Neuronal stem cell (in vitro differentiated cells): Measurements from ENCODE around the gene S100G.

ENCODE experiments used
- DNase-seq: peaks from one replicate; pipeline ENCODE4 v3.0.0-alpha.2; 2013; ENCODE audit warnings: low spot score
- H2AFZ ChIP-seq: one replicate; pipeline ENCODE4 v1.6.1; 2013; ENCODE audit warnings: mild to moderate bottlenecking, low read length, inconsistent platforms
- H2AK5ac ChIP-seq: 2 replicates; pipeline ENCODE4 v1.6.1; 2013; ENCODE audit warnings: low read depth, mild to moderate bottlenecking, inconsistent platforms, low read length, moderate library complexity, mixed read lengths
- H2BK120ac ChIP-seq: 2 replicates; pipeline ENCODE4 v1.6.1; 2013; ENCODE audit warnings: low read depth, mild to moderate bottlenecking, inconsistent platforms, low read length, moderate library complexity, mixed read lengths
- H2BK12ac ChIP-seq: one replicate; pipeline ENCODE4 v1.6.1; 2013; ENCODE audit warnings: low read length, inconsistent platforms
- H2BK15ac ChIP-seq: 2 replicates; pipeline ENCODE4 v1.6.1; 2013; ENCODE audit warnings: mild to moderate bottlenecking, low read length, inconsistent platforms, mixed read lengths
- H2BK5ac ChIP-seq: one replicate; pipeline ENCODE4 v1.6.1; 2013; ENCODE audit warnings: inconsistent platforms, mild to moderate bottlenecking, low read length, moderate library complexity
- H3K14ac ChIP-seq: one replicate; pipeline ENCODE4 v1.6.1; 2013; ENCODE audit warnings: low read length, inconsistent platforms
- H3K18ac ChIP-seq: 2 replicates; pipeline ENCODE4 v1.6.1; 2013; ENCODE audit warnings: low read length, inconsistent platforms
- H3K23ac ChIP-seq: 2 replicates; pipeline ENCODE4 v1.6.1; 2013; ENCODE audit warnings: low read depth, mild to moderate bottlenecking, mixed read lengths, low read length, inconsistent platforms; ENCODE audit not compliant: poor library complexity
- H3K27ac ChIP-seq: replicated peaks from 3 replicates; pipeline ENCODE4 v1.5.1; 2013; ENCODE audit warnings: low read length, inconsistent platforms
- H3K27me3 ChIP-seq, 3 experiments: 2 replicates each; pipeline ENCODE4 v1.6.1; 2013; ENCODE audit warnings: low read length in 3 of 3, mild to moderate bottlenecking in 2 of 3, inconsistent platforms in 1 of 3, low read depth in 1 of 3, mixed read lengths in 1 of 3, moderate library complexity in 1 of 3; ENCODE audit not compliant: control insufficient read depth in 3 of 3, insufficient read depth in 3 of 3
- H3K36me3 ChIP-seq, 2 donors: replicated peaks in 1 of 2; 2 replicates each; pipeline ENCODE4 v1.6.1; 2013; ENCODE audit warnings: low read length in 2 of 2; ENCODE audit not compliant: control insufficient read depth in 2 of 2, insufficient read depth in 2 of 2
- H3K4ac ChIP-seq: 2 replicates; pipeline ENCODE4 v1.6.1; 2013; ENCODE audit warnings: inconsistent platforms, mild to moderate bottlenecking, low read length, moderate library complexity
- H3K4me1 ChIP-seq, 2 donors: 1 replicate in 1 of 2; 2 replicates in 1 of 2; pipeline ENCODE4 v1.6.1; 2013; ENCODE audit warnings: low read length in 2 of 2, low read depth in 1 of 2; ENCODE audit not compliant: control insufficient read depth in 2 of 2, insufficient read depth in 1 of 2
- H3K4me2 ChIP-seq: one replicate; pipeline ENCODE4 v1.6.1; 2013; ENCODE audit warnings: mild to moderate bottlenecking, low read length, inconsistent platforms; ENCODE audit not compliant: insufficient read depth, poor library complexity, severe bottlenecking
- H3K4me3 ChIP-seq, 2 donors: 2 replicates each; pipeline ENCODE4 v1.5.1; 2013; ENCODE audit warnings: low read length in 2 of 2, mild to moderate bottlenecking in 2 of 2, inconsistent platforms in 1 of 2, moderate library complexity in 1 of 2
- H3K79me1 ChIP-seq: one replicate; pipeline ENCODE4 v1.6.1; 2013; ENCODE audit warnings: low read depth, mild to moderate bottlenecking, inconsistent platforms, low read length, moderate library complexity
- H3K9ac ChIP-seq: one replicate; pipeline ENCODE4 v1.6.1; 2013; ENCODE audit warnings: mild to moderate bottlenecking, low read depth, low read length, inconsistent platforms; ENCODE audit not compliant: poor library complexity
- H3K9me3 ChIP-seq, 2 donors: replicated peaks in 1 of 2; 2 replicates each; pipeline versions ENCODE3 to v1.6.1; 2013; ENCODE audit warnings: low read length in 2 of 2, mild to moderate bottlenecking in 2 of 2, inconsistent platforms in 1 of 2, low read depth in 1 of 2, mixed read lengths in 1 of 2, moderate library complexity in 1 of 2; ENCODE audit not compliant: control insufficient read depth in 2 of 2, insufficient read depth in 1 of 2
- H4K8ac ChIP-seq: one replicate; pipeline ENCODE4 v1.6.1; 2013; ENCODE audit warnings: low read depth, mild to moderate bottlenecking, inconsistent platforms, low read length, moderate library complexity
- H4K91ac ChIP-seq: one replicate; pipeline ENCODE4 v1.6.1; 2013; ENCODE audit warnings: low read length, low read depth, mild to moderate bottlenecking, inconsistent platforms; ENCODE audit not compliant: poor library complexity
- WGBS, 2 donors: extraction: QIAGEN DNeasy Blood & Tissue Kit; methylation state at CpG; one replicate each; pipeline ENCODE4 v1.1.7; 2013; ENCODE audit warnings: missing lambda C conversion rate in 2 of 2, mixed read lengths in 1 of 2; ENCODE audit not compliant: insufficient read length in 2 of 2, insufficient replicate concordance in 1 of 2; ENCODE audit errors: extremely low coverage in 2 of 2; 5-methylcytosine and 5-hydroxymethylcytosine counted together

The S100G gene

GRCh38 chrX:16640823-16641222 is 9.1 kb upstream of the S100G start:
- Histone ChIP-seq H4K91ac (no peak overlapping the region), H3K4me3 (no peak overlapping the region), H4K8ac (no peak overlapping the region), H3K14ac (no peak overlapping the region), H3K23ac (no peak overlapping the region), H2BK120ac (no peak overlapping the region), H2AFZ (no peak overlapping the region), H3K18ac (no peak overlapping the region), H2BK15ac (no peak overlapping the region), H3K79me1 (no peaks in the 10 kb centered on the region), H2BK12ac (no peak overlapping the region), H3K4ac (no peak overlapping the region), H3K27ac (no peak overlapping the region), H3K9me3 (no peaks in the 10 kb centered on the region), H2AK5ac (no peak overlapping the region), H3K4me1 (no peaks in the 10 kb centered on the region), H3K36me3 (peaks cover 0 to 35% of the 10 kb centered on the region in 2 donors), H3K4me2 (no peak overlapping the region), H3K9ac (no peak overlapping the region), H3K27me3 (no peaks in the 10 kb centered on the region), H2BK5ac (no peak overlapping the region)
- whole genome bisulfite sequencing, 2 donors = no CpG with 5 or more reads among the region's 4 CpGs
- no peak for DNase-seq

DNA sequence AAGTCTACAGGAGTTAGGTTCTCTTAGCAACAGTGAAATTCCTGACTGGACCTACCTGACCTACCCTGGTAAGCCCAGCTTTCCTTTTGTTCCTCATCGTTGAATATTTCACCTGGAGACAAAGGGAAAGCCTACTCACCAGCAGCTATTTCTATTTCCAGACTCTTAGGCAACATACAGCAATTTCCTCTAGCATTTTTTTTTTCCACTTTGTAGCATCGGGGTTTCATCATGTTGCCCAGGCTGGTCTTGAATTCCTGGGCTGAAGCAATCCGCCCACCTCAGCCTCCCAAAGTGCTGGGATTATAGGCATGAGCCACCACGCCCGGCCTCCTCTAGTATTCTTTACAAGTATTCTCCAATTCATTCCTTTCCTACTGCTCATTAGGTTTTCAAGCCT is 6.8 kb upstream of the S100G start:
- Histone ChIP-seq H2AK5ac (no peak overlapping the region), H2BK12ac (no peak overlapping the region), H4K91ac (no peak overlapping the region), H3K4me3 (no peak overlapping the region), H2BK120ac (no peak overlapping the region), H3K4ac (no peak overlapping the region), H3K18ac (no peak overlapping the region), H3K27me3 (no peaks in the 10 kb centered on the region), H2AFZ (no peak overlapping the region), H3K14ac (no peak overlapping the region), H4K8ac (no peak overlapping the region), H2BK15ac (no peak overlapping the region), H3K9ac (no peak overlapping the region), H3K9me3 (peaks cover 0 to 1% of the 10 kb centered on the region in 2 donors), H3K4me2 (no peak overlapping the region), H3K36me3 (peaks cover 3 to 26% of the 10 kb centered on the region in 2 donors), H3K23ac (no peak overlapping the region), H3K79me1 (no peaks in the 10 kb centered on the region), H3K4me1 (no peaks in the 10 kb centered on the region), H3K27ac (no peak overlapping the region), H2BK5ac (no peak overlapping the region)
- no CpG with 5 or more reads among the region's 5 CpGs for WGBS, 2 donors
- DNase-seq = no peak

GRCh38 chrX:16646366-16647138 is 3.4 kb upstream of the S100G start:
- no peak overlapping the region for H3K14ac ChIP-seq
- no peaks in the 10 kb centered on the region for H3K4me1 ChIP-seq
- no peak overlapping the region for H3K9ac ChIP-seq
- H2AK5ac ChIP-seq = no peak overlapping the region
- H3K9me3 ChIP-seq = peaks cover 0 to 1% of the 10 kb centered on the region in 2 donors
- H3K4ac ChIP-seq = no peak overlapping the region
- WGBS, 2 donors = no CpG with 5 or more reads among the region's 4 CpGs
- peaks cover 3 to 22% of the 10 kb centered on the region in 2 donors for H3K36me3 ChIP-seq
- H3K27me3 ChIP-seq = no peaks in the 10 kb centered on the region
- H3K18ac ChIP-seq = no peak overlapping the region
- H3K23ac ChIP-seq = no peak overlapping the region
- no peak overlapping the region for H2BK15ac ChIP-seq
- no peak overlapping the region for H3K4me2 ChIP-seq
- no peak overlapping the region for H2BK120ac ChIP-seq
- no peak overlapping the region for H2AFZ ChIP-seq
- no peak overlapping the region for H3K27ac ChIP-seq
- H3K79me1 ChIP-seq = no peaks in the 10 kb centered on the region
- H2BK12ac ChIP-seq = no peak overlapping the region
- H4K8ac ChIP-seq = no peak overlapping the region
- H3K4me3 ChIP-seq = no peak overlapping the region
- H2BK5ac ChIP-seq = no peak overlapping the region
- no peak for DNase-seq
- H4K91ac ChIP-seq = no peak overlapping the region

GRCh38 chrX:16651391-16652024 is 1.6 kb downstream of the S100G start:
- Histone ChIP-seq H2AK5ac (no peak overlapping the region), H3K36me3 (peaks cover 0 to 22% of the 10 kb centered on the region in 2 donors), H4K91ac (no peak overlapping the region), H2BK15ac (no peak overlapping the region), H3K14ac (no peak overlapping the region), H2BK12ac (no peak overlapping the region), H3K4me1 (no peaks in the 10 kb centered on the region), H3K9ac (no peak overlapping the region), H3K18ac (no peak overlapping the region), H3K4me3 (no peak overlapping the region), H2AFZ (no peak overlapping the region), H3K4ac (no peak overlapping the region), H3K4me2 (no peak overlapping the region), H3K27ac (no peak overlapping the region), H3K27me3 (no peaks in the 10 kb centered on the region), H4K8ac (no peak overlapping the region), H3K79me1 (no peaks in the 10 kb centered on the region), H2BK120ac (no peak overlapping the region), H3K23ac (no peak overlapping the region), H2BK5ac (no peak overlapping the region), H3K9me3 (no peaks in the 10 kb centered on the region)
- WGBS, 2 donors = no CpG with 5 or more reads among the region's 4 CpGs
- no peak for DNase-seq
